SKM-1 treated with dmso at 0.1 percent for 144 hours (cell line): ENCODE data around the gene CGRRF1.

Source experiments
- DNase-seq: peaks from one replicate; lab custom pipeline; 2025; ENCODE audit not compliant: unreplicated experiment; lab: John Stamatoyannopoulos, UW

CGRRF1 gene, protein sequence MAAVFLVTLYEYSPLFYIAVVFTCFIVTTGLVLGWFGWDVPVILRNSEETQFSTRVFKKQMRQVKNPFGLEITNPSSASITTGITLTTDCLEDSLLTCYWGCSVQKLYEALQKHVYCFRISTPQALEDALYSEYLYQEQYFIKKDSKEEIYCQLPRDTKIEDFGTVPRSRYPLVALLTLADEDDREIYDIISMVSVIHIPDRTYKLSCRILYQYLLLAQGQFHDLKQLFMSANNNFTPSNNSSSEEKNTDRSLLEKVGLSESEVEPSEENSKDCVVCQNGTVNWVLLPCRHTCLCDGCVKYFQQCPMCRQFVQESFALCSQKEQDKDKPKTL

GRCh38 chr14:54509546-54510501, at the start of gene CGRRF1:
CGRRF1 (plus strand) TSS chr14:54509906; CDS start chr14:54509960, 54 bp downstream.
- peak; percentile 74 for DNase-seq

DNA sequence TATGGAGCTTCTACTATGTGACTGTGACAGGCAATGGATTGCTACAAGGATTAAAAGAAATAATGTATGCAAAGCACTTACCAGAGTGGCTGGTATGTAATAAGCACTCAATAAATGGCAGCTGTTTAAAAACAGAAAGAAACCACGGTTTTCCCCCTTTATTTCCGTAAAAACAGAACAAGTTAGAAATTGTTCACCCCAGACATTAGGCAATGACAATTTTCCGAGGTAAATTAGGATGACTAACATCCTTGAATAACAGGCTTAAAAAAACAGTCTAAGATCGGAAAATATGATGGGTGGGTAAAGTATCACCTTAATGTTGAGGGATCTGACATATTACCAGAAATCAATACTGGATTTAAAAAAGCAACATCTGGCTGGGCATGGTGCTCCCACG, 47.7 kb upstream of the CGRRF1 start:
- DNase-seq: no peak

- no peak for DNase-seq
Measured at GRCh38 chr14:54465654-54466053, 44.1 kb upstream of the CGRRF1 start.

DNA sequence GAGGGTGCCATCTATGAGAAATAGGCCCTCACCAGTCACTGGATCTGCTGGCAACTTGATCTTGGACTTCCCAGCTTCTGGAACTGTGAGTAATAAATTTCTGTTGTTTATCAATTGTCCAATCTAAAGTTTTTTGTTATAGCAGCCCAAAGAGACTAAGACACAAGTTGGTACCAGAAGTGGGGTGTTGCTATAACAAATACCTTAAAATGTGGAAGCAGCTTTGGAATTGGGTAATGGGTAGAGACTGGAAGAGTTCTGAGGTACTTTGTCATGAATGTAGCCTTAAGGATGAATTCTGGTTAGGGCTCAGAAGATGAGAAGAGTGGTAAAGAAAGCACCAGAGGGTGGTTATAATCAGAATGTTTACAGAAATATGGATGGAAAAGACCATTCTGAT, 42.4 kb upstream of the CGRRF1 start:
- DNase-seq: no peak

- no peak for DNase-seq
Measured at GRCh38 chr14:54470701-54471100, 39.0 kb upstream of the CGRRF1 start.

DNA sequence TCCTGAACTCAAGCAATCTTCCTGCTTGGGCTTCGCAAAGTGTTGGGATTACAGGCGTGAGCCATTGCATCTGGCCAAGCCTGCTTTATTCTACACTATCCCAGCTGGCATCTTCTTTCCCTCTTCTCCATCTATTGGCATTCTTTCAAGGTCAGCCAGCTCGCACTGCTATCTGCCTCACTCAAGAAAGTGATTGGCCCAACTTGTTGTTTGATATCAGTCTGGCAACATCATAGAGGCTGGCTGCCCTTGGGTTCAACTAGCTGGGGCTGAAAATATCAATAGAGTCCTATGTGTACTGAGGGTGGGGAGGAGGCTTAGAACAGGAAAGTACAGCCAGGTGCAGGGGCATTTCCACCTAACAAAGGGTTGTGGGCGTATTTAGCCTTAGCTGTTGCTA, 38.1 kb upstream of the CGRRF1 start:
- DNase-seq: no peak

- no peak for DNase-seq
Measured at GRCh38 chr14:54472315-54472714, 37.4 kb upstream of the CGRRF1 start.

- DNase-seq: no peak
Measured at GRCh38 chr14:54474232-54474793, 35.4 kb upstream of the CGRRF1 start.

- DNase-seq: no peak
Measured at GRCh38 chr14:54475187-54475899, 34.4 kb upstream of the CGRRF1 start.

DNA sequence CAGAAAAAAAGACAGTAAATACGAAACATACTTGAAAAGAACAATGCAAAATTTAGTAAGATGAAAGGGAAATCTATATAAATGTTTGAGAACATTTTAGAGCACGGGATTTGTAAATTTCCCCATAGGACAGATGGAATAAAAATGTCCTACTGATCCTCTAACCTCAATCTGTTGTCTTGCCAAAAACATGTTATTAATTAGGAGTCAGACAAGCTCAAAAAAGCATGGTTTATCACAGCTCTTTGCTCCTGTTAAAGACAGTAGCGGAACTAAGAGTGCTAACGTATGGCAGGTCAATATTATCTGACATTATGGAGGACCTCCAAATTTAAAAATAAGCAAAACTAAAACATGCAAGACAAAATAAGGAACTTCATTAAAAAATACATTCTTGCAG, 33.8 kb upstream of the CGRRF1 start:
- no peak for DNase-seq

DNA sequence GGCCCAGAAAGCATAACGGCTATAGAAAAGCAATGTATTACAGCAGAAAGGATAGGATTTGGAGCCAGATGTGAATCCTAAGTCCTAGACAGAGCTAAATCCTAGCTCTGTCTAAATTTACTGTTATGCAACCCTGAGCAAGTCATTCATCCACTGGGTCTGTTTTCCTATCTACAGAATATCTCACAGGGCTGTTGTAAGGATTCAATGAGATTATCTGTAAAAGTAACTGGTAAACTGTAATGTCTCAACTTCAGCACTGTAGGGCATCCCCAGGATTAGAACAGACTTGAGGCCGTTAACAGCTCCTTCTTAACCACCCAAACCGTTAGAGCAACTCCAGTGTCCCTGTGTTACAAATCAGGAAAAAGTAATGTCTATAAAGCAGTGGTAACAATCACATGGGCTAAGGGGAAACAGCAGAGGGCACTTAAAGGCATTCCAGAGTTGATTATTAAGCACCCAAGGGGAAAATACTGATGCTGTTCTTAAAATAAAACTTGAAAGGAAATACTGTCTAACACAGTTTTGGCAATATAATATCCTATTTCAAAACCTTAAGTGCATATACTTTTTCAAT, 31.0 kb upstream of the CGRRF1 start:
- no peak for DNase-seq

DNA sequence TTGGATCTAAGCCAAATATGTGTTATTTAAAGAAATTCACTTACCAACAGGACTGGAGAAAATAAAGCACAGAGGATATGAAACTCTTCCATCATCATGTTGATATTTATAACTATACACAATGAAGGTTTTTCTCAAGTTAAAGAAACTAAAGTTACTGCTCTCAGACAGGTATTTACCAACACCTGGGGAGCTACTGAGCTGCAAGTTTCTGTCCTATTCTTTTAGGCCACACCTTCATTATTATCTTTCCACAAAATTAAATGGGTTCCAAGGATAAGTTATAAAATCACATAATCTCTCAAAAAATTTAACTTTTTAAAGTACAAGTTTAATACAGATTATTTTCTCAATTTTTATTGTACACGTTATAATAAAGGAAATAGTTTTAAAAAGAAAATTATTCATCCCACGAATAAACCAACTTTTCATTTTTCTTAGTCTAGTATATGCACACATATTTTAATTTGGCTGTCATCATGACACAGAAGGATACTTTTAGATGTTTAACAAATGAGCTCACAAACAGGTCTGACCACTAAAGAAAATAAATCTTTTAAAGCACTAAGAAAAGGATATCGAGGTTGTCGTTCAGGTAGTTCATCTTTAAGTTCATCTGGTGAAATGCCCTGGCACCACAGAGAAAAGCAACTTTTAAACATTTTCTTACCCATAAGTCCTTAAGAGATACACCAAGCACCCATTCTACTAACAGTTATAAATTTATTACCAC, 28.7 kb upstream of the CGRRF1 start:
- DNase-seq: no peak

GRCh38 chr14:54481695-54482094, 28.0 kb upstream of the CGRRF1 start:
- DNase-seq: no peak

- DNase-seq: no peak
Measured at GRCh38 chr14:54483073-54483745, 26.5 kb upstream of the CGRRF1 start.

- DNase-seq: no peak
Measured at GRCh38 chr14:54483846-54484245, 25.9 kb upstream of the CGRRF1 start.

GRCh38 chr14:54486685-54487084, 23.0 kb upstream of the CGRRF1 start:
- DNase-seq: no peak

GRCh38 chr14:54487771-54488170, 21.9 kb upstream of the CGRRF1 start:
- no peak for DNase-seq

GRCh38 chr14:54488318-54488645, 21.4 kb upstream of the CGRRF1 start:
- DNase-seq: no peak

DNA sequence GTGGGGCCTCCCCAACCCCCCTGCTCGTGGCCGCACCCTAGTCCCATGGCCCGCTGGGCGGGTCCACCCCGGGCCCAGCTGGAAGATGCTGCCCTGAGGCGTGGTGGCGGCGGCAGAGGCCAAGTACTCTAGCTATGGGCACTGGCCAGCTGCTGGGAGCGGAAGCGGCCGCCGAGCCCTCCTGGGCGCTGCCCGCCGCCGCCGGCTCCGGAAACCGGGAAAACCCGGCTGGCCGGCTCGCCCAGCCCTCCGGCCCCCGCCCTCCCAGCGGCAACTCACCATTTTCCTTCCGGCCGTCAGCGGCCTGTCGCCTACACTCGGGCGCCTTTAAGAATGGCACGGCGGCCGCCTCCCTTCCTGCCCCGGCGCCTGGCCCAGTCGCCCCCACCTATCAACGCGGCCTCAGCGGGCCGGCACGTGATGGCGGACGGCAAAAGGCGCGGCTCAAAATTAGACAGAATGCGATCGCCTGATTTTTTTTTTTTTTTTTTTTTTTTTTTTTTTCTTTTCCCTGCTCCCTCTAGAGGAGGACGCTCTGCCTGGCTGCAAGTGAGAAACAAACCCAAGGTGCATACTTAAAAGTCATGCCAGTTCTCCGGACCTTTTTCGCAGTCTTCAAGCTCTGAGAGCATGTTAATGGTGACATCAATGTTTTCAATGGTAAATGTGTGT, 20.9 kb upstream of the CGRRF1 start, which contains the start of gene GMFB:
TSS of gene GMFB (minus strand) at position 335 of the 672 bp plus-strand sequence. CDS start at position 282, 53 bp downstream.
- DNase-seq: peak; percentile 39
